ENCODE measurements around the gene SHOX.

SHOX gene

GRCh38 chrX:685120-686032, 54.8 kb downstream of the SHOX start:
- TF ChIP-seq CTCF (IDR thresholded peaks at IDR 0.05; ENCODE audit: low read depth, low read length, poor library complexity, severe bottlenecking) = no peak
- TF ChIP-seq EZH2phosphoT487 (IDR thresholded peaks at IDR 0.05; ENCODE audit: borderline replicate concordance, low read length) = no peak
- no peaks in the 10 kb centered on the region for H3F3A ChIP-seq (ENCODE audit: control insufficient read depth, insufficient read depth)
- no peaks in the 10 kb centered on the region for H3K79me2 ChIP-seq (ENCODE audit: control insufficient read depth, low read length)
- H3K9me3 ChIP-seq (ENCODE audit: control insufficient read depth, insufficient read depth, low read length) = peaks cover 6% of the 10 kb centered on the region; the same call in 1 of the 2 replicates
- H3K27ac ChIP-seq (ENCODE audit: low read depth, low read length) = no peak overlapping the region
- no peak overlapping the region for H3K4me3 ChIP-seq (ENCODE audit: low read length)
- no peaks in the 10 kb centered on the region for H3K4me1 ChIP-seq (ENCODE audit: control insufficient read depth, low read length)
- H3K9me2 ChIP-seq (replicated peaks; ENCODE audit: control insufficient read depth, low read length) = no peaks in the 10 kb centered on the region
- no peaks in the 10 kb centered on the region for H3K36me3 ChIP-seq (ENCODE audit: control insufficient read depth, low read length)
- no peak overlapping the region for H3K4me2 ChIP-seq (ENCODE audit: low read length)
- no peaks in the 10 kb centered on the region for H3K27me3 ChIP-seq (ENCODE audit: control insufficient read depth, low read length)
- H4K20me1 ChIP-seq (ENCODE audit: control insufficient read depth, insufficient read depth, low read depth, low read length) = no peaks in the 10 kb centered on the region

DNA sequence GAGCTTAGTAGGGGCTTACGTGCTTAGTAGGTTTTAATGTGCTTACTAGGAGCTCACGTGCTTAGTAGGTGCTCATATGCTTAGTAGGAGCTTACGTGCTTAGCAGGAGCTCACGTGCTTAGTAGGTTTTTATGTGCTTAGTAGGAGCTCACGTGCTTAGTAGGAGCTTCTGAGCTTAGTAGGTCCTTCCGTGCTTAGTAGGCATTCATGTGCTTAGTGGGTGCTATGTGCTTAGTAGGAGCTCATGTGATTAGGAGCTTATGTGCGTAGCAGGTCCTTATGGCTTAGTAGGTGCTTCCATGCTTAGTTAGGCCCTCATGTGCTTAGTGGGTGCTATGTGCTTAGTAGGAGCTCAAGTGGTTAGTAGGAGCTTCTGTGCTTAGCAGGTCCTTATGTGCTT, 59.4 kb downstream of the SHOX start:
- Histone ChIP-seq H3K4me1 (ENCODE audit: control insufficient read depth, low read length) (no peaks in the 10 kb centered on the region), H3K4me3 (ENCODE audit: low read length) (no peak overlapping the region), H3K9me2 (replicated peaks; ENCODE audit: control insufficient read depth, low read length) (no peaks in the 10 kb centered on the region), H3K27me3 (ENCODE audit: control insufficient read depth, low read length) (no peaks in the 10 kb centered on the region), H3K27ac (ENCODE audit: low read depth, low read length) (no peak overlapping the region), H3K4me2 (ENCODE audit: low read length) (no peak overlapping the region), H4K20me1 (ENCODE audit: control insufficient read depth, insufficient read depth, low read depth, low read length) (no peaks in the 10 kb centered on the region), H3K79me2 (ENCODE audit: control insufficient read depth, low read length) (no peaks in the 10 kb centered on the region), H3K9me3 (ENCODE audit: control insufficient read depth, insufficient read depth, low read length) (peaks cover 6% of the 10 kb centered on the region; the same call in 1 of the 2 replicates), H3K36me3 (ENCODE audit: control insufficient read depth, low read length) (no peaks in the 10 kb centered on the region), H3F3A (ENCODE audit: control insufficient read depth, insufficient read depth) (no peaks in the 10 kb centered on the region)
- TF ChIP-seq CTCF (IDR thresholded peaks at IDR 0.05; ENCODE audit: low read depth, low read length, poor library complexity, severe bottlenecking) = no peak
- no peak for TF ChIP-seq EZH2phosphoT487 (IDR thresholded peaks at IDR 0.05; ENCODE audit: borderline replicate concordance, low read length)

DNA sequence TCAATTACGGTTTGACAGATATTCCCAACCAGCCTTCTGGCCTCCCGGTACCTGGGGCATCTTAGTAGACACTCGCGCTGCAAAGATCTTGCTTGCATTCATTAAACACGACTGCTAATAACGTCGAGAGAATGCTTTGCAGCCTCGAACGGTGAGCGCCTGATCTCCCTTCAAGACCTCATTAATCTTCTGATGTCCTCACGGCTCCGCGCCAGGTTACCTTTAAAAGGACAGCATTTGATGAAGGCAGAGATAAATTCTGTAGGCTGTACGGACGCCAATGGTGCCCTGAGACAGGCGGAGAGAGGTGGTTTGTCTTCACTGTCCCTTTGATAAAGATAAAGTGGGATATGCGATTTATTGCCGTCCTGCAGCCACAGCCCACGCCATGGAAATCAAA, 64.2 kb downstream of the SHOX start:
- H3K9me3 ChIP-seq (ENCODE audit: control insufficient read depth, insufficient read depth, low read length) = no peaks in the 10 kb centered on the region; the same call in 1 of the 2 replicates
- H3K4me2 ChIP-seq (ENCODE audit: low read length) = no peak overlapping the region
- H3K79me2 ChIP-seq (ENCODE audit: control insufficient read depth, low read length) = no peaks in the 10 kb centered on the region
- no peak overlapping the region for H3K27ac ChIP-seq (ENCODE audit: low read depth, low read length)
- H3K4me3 ChIP-seq (ENCODE audit: low read length) = no peak overlapping the region
- H3K36me3 ChIP-seq (ENCODE audit: control insufficient read depth, low read length) = no peaks in the 10 kb centered on the region
- no peaks in the 10 kb centered on the region for H4K20me1 ChIP-seq (ENCODE audit: control insufficient read depth, insufficient read depth, low read depth, low read length)
- no peaks in the 10 kb centered on the region for H3F3A ChIP-seq (ENCODE audit: control insufficient read depth, insufficient read depth)
- TF ChIP-seq EZH2phosphoT487 (IDR thresholded peaks at IDR 0.05; ENCODE audit: borderline replicate concordance, low read length) = no peak
- TF ChIP-seq CTCF (IDR thresholded peaks at IDR 0.05; ENCODE audit: low read depth, low read length, poor library complexity, severe bottlenecking) = no peak
- H3K9me2 ChIP-seq (replicated peaks; ENCODE audit: control insufficient read depth, low read length) = no peaks in the 10 kb centered on the region
- H3K27me3 ChIP-seq (ENCODE audit: control insufficient read depth, low read length) = no peaks in the 10 kb centered on the region
- no peaks in the 10 kb centered on the region for H3K4me1 ChIP-seq (ENCODE audit: control insufficient read depth, low read length)

Measured in DOHH2 (cell line).